Sciatic nerve (tissue), 2 donors: ENCODE results near the gene PLEKHM2. TPM values are rescaled to one million over a fixed set of nuclear protein-coding genes. Genes with fewer than 3 reads are reported as not detected.

Experiments
- ATAC-seq: fragments of 200-7000 bp; cut with Tn5 transposase; one replicate; pipeline ENCODE4 v1.9.1; 2020; ENCODE audit warnings: mild to moderate bottlenecking, moderate library complexity
- DNase-seq: peaks from one replicate; pipeline ENCODE4 v3.0.0-alpha.2; 2020; ENCODE audit warnings: low spot score
- intact Hi-C: fragments of 100-400 bp; cut with DNase I; formaldehyde crosslinking; loops from one replicate; pipeline ENCODE4 v1.14.2; 2022
- total RNA-seq: library from RNA; stranded (reverse); fragmentation: NEBNext Ultra II Directional; extraction: Animal tissue kit (Norgen Biotek cat#: 25700); gene quantifications from one replicate; pipeline ENCODE4 v1.2.1, GENCODE V29; 2021
- donor health status: DM: no; HTN: no; CAD: no.
- donor health status: DM: no; HTN: no; CAD: no.

Gene PLEKHM2
- total RNA-seq, 1 donor from 2014 or later = 67.8 TPM

DNA sequence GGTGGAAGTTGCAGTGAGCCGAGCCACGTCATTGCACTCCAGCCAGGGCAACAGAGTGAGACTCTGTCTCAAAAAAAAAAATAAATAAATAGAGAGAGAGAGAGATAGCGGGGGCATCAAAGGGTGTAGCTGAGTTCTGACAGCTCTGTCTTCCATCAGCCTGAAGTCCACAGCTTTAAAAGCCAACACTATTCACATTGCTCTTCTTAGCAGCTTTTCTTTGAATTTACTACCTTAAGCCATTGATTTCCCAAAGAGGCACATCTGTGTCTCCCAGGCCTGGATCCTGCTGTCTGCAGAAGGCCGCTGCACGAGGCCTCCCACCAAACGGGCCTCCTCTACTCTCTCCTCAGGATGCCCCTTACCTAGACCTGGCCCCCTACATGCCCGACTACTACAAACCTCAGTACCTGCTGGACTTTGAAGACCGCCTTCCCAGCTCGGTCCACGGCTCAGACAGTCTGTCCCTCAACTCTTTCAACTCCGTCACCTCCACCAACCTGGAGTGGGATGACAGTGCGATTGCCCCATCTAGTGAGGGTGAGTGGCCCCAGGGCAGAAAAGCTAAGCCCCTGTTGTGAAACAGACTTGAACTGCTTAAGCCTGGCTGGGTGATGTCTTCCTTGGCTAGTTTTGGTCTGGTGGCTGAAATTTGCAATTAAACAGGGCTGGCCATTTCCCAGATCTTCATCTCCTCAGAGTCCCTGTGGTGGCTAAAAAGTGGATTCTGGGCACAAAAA lies 35.4 kb downstream of the PLEKHM2 start:
- intact Hi-C loops = no loop called here
- ATAC-seq (no peak), DNase-seq (no peak)

DNA sequence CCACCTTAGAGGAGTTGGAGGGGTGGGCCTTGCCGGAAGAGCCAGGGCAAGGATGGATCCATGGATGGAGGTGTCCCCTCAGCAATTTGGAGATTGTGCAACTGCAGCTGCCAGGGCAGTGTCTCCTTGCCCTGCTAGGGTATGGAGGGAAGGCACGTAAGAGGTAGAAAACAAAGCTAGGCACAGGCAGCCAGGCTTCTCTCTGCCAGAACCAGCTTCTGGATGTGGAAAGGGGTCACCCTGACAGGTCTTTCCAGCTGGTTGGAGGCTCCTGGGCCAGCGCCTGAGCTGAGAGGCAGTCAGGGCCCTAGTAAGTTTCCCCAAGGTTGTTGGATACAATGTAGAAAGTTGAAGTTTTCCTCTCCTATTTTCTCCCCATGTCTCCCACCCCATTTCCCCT lies 36.7 kb downstream of the PLEKHM2 start:
- no peak for ATAC-seq
- no peak for DNase-seq
- intact Hi-C loops = no loop called here

DNA sequence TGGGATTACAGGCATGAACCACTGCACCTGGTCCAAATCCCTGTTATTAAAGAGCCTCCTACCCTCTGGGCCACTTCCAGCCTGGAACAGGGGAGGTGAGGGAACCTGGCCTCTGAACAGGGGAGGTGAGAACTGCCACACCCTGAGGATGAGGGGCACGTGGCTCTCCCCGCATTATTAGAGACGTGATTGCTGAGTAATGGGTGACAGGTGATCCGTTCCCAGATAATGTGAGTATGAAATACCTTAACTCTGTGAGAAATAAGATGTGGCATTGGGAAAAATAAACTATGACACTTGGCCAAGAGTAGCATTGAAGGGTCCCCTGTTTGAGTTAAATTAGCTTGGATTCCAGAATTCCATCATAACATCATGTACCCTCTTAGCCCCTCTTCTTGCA lies 38.3 kb downstream of the PLEKHM2 start:
- ATAC-seq (no peak), DNase-seq (no peak)
- intact Hi-C loops = no loop called here

DNA sequence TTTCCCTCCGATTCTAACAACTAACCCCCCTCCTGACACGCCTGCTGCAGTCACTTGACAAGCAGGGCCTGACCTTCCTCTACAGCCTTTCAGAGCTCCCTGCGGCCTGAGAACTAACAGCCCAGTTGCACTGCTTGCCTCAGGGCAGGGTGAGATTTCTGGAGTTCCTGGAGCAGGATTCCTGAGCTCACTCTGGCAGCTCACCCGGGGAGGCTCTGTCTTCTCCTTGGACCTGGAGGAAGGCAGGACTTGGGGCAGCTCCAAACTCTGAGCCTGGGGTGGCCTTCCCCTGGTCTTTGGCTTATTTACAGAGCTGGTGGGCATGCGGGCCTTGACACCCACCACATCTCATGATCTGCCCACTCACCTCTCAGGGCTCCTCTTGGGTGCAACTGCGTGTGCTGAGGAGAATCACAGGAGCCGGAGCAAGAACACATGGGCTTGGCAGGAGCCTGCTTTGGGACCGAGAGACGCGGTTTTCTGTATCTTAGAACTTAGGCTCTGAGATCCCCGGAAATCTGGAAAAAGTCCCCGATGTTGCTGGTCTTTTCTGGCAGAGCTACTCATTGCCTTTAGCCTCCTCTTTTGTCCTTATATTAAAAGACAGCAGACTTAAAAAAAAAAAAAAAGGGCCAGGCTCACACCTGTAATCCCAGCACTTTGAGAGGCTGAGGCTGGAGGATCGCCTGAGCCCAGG lies 38.9 kb downstream of the PLEKHM2 start:
- ATAC-seq = peak; percentile 40
- no peak for DNase-seq
- intact Hi-C loops = no loop called here

DNA sequence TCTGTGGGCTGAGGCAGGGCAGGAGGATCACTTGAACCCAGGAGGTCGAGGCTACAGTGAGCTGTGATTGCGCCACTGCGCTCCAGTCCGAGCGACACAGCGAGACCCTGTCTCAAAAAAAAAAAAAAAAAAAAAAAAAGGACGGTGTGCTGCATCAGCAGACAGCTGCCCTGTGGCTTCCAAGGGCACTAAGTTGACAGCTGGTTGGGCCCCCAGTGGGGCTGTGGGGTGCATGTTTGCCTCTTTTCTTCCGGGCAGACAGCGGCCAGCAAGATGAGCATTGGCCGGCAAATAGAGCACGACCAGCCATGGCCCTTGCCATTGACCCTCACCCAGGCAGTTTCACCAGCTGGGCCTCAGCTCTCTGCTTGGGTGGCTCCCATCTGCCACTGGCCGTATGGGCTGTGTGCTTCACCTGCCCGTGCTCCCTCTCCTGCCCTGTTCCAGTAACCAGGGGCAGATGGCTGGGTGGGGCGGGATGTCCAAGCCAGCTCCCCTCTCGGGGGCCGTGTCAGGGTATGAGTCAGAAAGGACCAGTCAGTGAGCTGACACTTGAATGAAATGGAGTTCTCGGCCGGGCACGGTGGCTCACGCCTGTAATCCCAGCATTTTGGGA lies 39.6 kb downstream of the PLEKHM2 start:
- DNase-seq (no peak), ATAC-seq (no peak)
- intact Hi-C loops = no loop called here

DNA sequence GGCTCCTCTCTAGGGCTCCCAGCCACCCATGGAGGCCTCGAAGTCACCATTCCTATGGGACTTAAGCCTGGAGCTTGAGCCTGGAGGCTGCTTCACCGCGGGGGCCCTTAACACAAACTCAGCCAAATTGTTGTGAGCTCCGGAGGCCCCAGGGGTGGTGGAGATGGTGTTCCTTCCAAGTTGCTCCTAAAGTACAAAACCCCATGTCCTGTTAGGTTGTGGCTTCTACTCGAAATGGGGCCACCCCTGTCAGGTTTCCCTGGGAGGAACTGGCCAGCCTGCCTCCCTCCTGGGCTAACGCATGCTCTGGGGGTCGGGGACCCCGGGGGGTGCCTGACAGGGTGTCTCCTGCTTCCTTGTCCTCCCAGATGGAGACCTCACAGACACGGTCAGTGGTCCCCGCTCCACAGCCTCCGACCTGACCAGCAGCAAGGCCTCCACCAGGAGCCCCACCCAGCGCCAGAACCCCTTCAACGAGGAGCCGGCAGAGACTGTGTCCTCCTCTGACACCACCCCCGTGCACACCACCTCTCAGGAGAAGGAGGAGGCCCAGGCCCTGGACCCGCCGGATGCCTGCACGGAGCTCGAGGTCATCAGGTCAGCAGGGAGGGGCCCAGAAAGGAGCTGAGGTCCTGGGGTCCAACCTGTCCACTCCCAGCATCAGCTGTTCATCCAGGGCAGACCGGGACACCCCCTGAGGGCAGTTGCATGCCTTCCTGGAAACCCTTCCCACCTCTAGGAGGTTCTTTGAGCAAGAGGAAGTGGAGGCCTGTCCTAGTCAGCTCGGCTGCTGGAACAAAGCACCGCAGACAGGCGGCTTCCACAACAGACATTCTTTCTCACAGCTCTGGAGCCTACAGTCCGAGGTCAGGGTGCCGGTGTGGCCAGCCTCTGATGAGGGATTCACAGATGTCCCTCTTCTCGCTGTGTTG lies 41.1 kb downstream of the PLEKHM2 start:
- DNase-seq = no peak
- intact Hi-C loops = no loop called here
- peak; percentile 22 for ATAC-seq

DNA sequence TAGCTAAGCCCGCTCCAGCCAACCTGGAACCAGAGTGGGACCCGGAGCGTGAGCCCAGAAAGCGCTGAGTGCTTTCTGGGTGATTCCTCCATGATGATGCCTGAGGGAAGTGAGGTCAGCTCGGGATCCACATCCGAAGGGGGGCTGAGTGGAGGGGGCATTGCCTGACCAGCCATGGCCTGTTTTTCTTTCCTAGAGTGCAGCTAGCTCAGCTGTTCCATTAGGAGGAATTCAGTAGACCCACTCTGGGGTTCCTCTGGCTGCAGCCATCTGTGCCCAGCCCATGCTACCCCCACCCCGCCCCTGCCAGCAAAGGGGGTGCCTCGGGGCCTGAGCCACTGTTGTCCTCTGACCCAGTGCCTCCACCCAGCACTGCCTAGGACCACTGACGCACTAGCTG lies 42.4 kb downstream of the PLEKHM2 start:
- intact Hi-C loops = no loop called here
- ATAC-seq = no peak
- DNase-seq = no peak

DNA sequence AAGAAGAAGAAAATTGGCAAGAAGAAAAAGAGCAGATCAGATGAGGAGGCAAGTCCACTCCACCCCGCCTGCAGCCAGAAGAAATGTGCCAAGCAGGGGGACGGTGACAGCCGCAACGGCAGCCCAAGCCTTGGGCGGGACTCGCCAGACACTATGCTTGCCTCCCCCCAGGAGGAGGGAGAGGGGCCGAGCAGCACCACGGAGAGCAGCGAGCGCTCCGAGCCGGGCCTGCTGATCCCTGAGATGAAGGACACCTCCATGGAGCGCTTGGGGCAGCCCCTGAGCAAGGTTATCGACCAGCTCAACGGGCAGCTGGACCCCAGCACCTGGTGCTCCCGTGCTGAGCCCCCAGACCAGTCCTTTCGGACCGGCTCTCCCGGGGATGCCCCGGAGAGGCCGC lies 42.9 kb downstream of the PLEKHM2 start:
- DNase-seq = no peak
- ATAC-seq = no peak
- intact Hi-C loops = no loop called here

DNA sequence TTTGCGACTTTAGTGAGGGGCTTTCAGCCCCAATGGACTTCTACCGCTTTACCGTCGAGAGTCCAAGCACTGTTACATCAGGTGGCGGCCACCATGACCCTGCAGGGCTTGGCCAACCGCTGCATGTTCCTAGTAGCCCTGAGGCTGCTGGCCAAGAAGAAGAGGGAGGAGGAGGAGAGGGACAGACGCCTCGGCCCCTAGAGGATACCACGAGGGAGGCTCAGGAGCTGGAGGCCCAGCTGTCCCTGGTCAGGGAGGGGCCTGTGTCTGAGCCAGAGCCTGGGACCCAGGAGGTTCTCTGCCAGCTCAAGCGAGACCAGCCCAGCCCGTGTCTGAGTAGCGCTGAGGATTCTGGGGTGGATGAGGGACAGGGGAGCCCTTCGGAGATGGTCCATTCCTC lies 43.3 kb downstream of the PLEKHM2 start:
- intact Hi-C loops = no loop called here
- ATAC-seq (no peak), DNase-seq (no peak)

DNA sequence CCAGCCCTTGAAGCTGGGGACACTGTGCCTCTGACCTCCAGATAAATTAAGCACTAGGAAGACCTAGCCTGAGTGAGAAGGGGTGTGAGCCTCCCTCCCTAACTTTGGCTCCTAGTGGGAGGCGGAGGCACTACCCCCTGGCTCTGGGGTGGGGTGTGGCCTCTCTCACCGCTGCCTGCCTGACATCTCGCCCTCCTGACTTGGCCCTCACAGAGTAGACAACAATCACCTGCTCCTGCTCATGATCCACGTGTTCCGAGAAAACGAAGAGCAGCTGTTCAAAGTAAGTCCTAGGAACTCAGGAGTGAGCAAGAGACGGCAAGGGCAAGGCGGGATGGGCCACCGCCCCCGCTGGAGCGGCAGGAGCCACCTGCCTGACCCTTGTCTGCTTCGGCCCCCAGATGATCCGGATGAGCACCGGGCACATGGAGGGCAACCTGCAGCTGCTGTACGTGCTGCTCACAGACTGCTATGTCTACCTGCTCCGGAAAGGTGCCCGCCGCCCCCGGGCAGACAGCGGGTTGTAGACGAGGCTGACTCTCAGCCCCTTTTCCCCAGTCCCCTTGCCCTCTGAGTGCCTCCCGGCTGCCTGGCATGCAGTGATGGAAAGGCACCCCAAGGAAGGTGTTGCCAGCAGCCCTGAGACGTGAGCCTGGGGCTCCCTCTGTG lies 43.9 kb downstream of the PLEKHM2 start:
- no peak for DNase-seq
- no peak for ATAC-seq
- intact Hi-C loops = no loop called here

DNA sequence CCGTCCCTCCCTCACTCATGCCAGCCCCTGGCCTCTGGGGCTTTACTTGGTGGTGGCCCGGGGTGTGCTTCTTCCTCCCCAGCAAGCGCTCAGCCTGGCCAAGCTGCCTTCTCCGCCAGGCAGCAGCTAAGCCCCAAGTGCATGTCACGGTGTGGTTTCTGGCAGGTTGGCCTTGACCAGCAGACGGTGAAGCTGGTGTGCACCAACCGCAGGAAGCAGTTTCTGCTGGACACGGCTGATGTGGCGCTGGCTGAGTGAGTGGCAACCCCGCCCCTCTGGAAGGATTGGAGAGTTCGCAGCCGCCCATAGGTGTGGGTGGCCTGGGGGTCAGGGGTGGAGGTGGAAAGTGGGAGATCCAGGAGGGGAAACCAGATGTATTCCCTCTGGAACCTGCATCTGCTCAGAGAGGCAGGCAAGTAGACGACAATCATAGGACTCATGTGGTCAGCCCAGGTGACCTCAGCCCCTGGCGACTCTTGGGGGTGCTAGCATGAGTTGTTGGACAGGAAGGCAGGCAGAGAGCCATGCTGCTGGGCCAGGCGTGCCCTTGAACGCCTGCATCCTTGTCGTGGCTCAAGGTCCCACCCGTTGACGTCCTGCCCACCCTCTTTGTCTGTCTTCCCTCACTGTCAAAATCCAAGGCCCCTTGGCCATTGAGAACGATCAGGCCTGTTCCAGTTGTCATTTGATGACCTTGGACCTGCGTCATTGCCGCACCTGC lies 45.0 kb downstream of the PLEKHM2 start:
- ATAC-seq (no peak), DNase-seq (no peak)
- intact Hi-C loops = no loop called here

DNA sequence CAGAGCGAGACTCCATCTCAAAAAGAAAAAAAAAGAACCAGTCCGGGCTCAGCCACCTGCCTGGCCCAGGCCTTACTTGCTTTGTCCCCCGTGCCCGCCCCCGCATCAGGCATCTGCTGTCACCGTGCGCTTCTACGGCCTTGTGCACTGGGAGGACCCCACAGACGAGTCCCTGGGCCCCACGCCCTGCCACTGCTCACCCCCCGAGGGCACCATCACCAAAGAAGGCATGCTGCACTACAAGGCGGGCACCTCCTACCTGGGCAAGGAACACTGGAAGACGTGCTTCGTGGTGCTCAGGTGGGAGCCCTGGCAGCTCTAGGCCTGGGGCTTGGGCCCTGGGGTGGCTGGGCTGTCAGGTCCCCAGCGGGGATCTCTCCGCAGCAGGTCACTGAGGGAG lies 46.3 kb downstream of the PLEKHM2 start:
- DNase-seq = no peak
- ATAC-seq = no peak
- intact Hi-C loops = no loop called here

DNA sequence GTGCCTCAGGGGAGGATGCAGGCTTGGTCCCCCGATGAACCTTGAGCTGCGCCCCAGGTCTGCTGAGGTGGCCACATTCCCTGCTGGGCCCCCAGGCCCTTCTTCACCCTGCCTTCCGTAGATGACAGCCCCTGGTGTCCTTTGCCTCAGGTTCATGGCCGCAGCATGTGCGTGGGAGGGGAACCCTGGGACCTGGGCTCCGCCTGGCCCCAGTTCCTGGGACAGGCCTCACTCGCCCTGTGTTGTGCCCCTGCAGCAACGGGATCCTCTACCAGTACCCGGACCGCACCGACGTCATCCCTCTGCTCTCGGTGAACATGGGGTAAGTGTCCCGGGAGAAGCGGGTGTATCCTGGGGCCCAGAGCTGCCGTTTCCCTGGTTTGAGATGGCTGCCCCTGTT lies 46.8 kb downstream of the PLEKHM2 start:
- ATAC-seq (no peak), DNase-seq (no peak)
- intact Hi-C loops = no loop called here

DNA sequence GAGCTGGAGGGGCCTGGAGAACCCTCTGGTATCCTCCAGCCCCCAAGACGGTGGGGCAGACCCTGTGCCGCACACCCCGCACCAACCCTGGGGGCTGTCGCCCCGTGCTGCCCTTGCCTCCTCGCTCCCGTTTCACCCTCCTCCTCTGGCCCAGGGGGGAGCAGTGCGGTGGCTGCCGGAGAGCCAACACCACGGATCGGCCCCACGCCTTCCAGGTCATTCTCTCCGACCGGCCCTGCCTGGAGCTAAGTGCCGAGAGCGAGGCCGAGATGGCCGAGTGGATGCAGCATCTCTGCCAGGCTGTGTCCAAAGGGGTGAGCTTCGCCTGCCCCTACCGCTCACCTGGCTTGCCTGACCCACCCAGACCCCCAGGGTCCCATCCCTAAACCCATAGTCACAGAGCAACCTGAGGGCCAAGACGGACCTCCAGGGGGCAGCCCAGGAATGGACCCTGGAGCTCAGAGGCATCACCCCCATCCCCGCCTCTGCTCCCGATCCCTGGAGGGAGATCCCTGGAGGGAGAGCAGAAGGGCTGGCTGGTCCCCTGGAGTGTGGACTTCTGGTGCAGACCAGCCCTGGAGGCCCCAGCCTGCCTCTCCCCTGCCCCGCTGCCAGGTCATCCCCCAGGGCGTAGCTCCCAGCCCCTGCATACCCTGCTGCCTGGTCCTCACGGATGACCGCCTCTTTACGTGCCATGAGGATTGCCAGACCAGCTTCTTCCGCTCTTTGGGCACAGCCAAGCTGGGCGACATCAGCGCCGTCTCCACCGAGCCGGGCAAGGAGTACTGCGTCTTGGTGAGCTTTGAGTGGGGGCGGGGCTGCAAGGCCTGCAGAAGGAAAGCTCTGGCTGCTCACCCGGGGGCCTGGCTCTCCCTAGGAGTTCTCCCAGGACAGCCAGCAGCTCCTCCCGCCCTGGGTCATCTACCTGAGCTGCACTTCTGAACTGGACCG lies 47.9 kb downstream of the PLEKHM2 start:
- intact Hi-C loops = no loop called here
- no peak for DNase-seq
- no peak for ATAC-seq

DNA sequence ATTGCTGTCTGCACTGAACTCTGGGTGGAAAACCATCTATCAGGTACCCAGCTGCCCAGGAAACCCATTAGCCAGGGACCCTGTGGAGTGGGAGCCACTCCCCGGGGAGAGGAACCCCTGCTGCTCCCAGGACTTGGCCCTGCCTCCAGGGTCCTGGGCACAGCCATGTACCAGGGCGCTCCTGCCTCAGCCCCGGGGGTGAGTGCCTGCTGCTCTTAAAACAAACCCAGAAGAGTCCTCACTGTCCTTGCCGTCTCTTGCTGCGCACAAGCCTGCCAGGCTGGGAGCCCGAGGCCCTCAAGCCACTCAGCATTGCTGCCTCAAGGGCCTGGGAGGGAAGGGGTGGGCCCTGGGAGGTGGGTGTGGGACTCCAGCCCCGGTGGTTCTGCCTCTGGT lies 48.6 kb downstream of the PLEKHM2 start:
- DNase-seq (no peak), ATAC-seq (no peak)
- intact Hi-C loops = no loop called here

DNA sequence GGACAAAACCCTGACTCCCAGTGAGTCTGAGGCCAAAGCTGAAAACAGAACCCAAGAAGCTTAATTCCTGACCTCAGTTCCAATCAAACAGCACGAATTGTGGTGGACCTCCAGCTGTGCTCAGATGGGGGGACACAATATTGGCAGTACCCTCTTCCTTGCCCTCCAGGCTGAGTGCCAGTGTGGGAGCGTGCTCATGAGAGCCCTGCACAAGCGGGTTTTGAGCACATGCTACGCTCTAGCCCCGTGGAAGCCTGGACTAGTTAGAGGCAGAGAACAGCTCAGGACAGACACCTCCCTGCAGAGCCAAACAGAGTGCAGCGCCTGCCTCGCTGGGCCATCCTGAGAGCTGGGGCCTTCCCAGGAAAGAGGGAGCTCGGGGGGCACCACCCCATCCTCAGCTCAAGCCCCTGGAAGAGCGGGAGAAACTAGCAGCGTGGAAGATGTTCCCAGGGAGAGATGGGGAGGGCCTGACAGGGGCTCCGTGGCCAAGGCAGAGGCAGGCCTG lies 49.2 kb downstream of the PLEKHM2 start:
- DNase-seq (no peak), ATAC-seq (no peak)
- intact Hi-C loops = no loop called here

DNA sequence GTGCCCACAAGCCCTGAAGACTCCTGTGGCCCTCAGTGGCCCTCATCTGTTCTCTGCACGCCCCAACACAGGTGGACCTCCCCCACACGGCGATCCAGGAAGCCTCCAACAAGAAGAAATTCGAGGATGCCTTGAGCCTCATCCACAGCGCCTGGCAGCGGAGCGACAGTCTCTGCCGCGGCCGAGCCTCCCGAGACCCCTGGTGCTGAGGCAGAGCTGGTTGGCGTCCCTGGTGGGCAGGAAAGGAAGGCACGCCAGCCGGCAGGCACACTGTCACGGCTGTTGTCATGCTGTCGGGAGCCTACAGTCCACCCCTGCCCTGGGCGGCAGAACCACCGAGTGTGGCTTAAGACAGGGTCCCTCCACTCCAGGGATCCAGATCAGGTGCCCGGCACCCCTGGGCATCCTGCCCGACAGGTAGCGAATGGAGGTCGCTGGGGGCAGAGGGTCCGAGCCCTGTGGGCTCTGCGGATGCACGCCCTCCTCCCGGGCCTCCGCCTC lies 49.7 kb downstream of the PLEKHM2 start:
- DNase-seq = no peak
- intact Hi-C loops = no loop called here
- ATAC-seq = no peak
